H1 (cell line): ENCODE data around the gene RELCH. TPM values are rescaled to one million over a fixed set of nuclear protein-coding genes. Genes with fewer than 3 reads are reported as not detected.

Experiments used
- CTCF ChIA-PET: fragments of 300-600 bp; sonication (Branson Sonifier 250); formaldehyde crosslinking; loops from one replicate; lab custom pipeline; 2021; ENCODE audit not compliant: partially characterized antibody; lab: Charles Lee
- POLR2A ChIA-PET: fragments of 300-600 bp; sonication (Branson Sonifier 250); formaldehyde crosslinking; loops from one replicate; lab custom pipeline; 2021; ENCODE audit warnings: inconsistent platforms; ENCODE audit not compliant: partially characterized antibody; lab: Charles Lee
- DNase-seq, 2 experiments: peaks; one replicate each; pipeline versions ENCODE4 v3.0.0 to v3.0.0-alpha.2; 2010 to 2022; ENCODE audit warnings: low spot score in 2 of 2, low read depth in 1 of 2, mixed read lengths in 1 of 2
- FAIRE-seq: peaks from 2 replicates; lab custom pipeline; 2011; peaks lifted over from hg19 to GRCh38; lab: Jason Lieb, UNC
- H2AFZ ChIP-seq: 2 replicates; pipeline ENCODE4 v1.8.1; 2012; ENCODE audit warnings: low read length, inconsistent platforms
- H2AK5ac ChIP-seq: 2 replicates; pipeline ENCODE4 v1.6.1; 2013; ENCODE audit warnings: low read depth, low read length
- H2BK120ac ChIP-seq: replicated peaks from 2 replicates; pipeline ENCODE3; 2013; ENCODE audit warnings: low read depth, low read length, inconsistent platforms
- H2BK12ac ChIP-seq: 2 replicates; pipeline ENCODE4 v1.6.1; 2013; ENCODE audit warnings: low read depth, low read length
- H2BK15ac ChIP-seq: 2 replicates; pipeline ENCODE4 v1.6.1; 2013; ENCODE audit warnings: low read length
- H2BK20ac ChIP-seq: 2 replicates; pipeline ENCODE4 v1.6.1; 2013; ENCODE audit warnings: low read length
- H2BK5ac ChIP-seq: 2 replicates; pipeline ENCODE4 v1.6.1; 2013; ENCODE audit warnings: low read depth, low read length
- H3K14ac ChIP-seq: 2 replicates; pipeline ENCODE4 v1.6.1; 2013; ENCODE audit warnings: inconsistent platforms; ENCODE audit not compliant: insufficient read length
- H3K18ac ChIP-seq: 2 replicates; pipeline ENCODE4 v1.6.1; 2013; ENCODE audit warnings: low read length; ENCODE audit errors: extremely low read depth
- H3K23ac ChIP-seq: 2 replicates; pipeline ENCODE4 v1.6.1; 2013; ENCODE audit warnings: inconsistent platforms; ENCODE audit not compliant: insufficient read length
- H3K23me2 ChIP-seq: 2 replicates; pipeline ENCODE4 v1.6.1; 2013; ENCODE audit warnings: low read depth, low read length
- H3K27ac ChIP-seq: 2 replicates; pipeline ENCODE4 v1.6.1; 2011; ENCODE audit warnings: low read depth, low read length, inconsistent platforms
- H3K27me3 ChIP-seq, 4 experiments: replicated peaks in 1 of 4; 1 replicate in 1 of 4; 2 replicates in 3 of 4; pipeline versions ENCODE4 v1.6.1 to v1.8.1; 2011 to 2013; ENCODE audit warnings: low read length in 3 of 4, mild to moderate bottlenecking in 3 of 4, inconsistent platforms in 2 of 4, mixed read lengths in 2 of 4, moderate library complexity in 1 of 4; ENCODE audit not compliant: control insufficient read depth in 3 of 4, insufficient read depth in 3 of 4; ENCODE audit errors: extremely low read depth in 1 of 4
- H3K36me3 ChIP-seq, 4 experiments: 2 replicates each; pipeline versions ENCODE4 v1.6.1 to v1.8.1; 2011 to 2013; ENCODE audit warnings: mild to moderate bottlenecking in 4 of 4, low read length in 3 of 4, moderate library complexity in 2 of 4, control low read depth in 1 of 4, inconsistent platforms in 1 of 4; ENCODE audit not compliant: insufficient read depth in 4 of 4, control insufficient read depth in 2 of 4
- H3K4ac ChIP-seq: replicated peaks from 2 replicates; pipeline ENCODE3; 2013; ENCODE audit warnings: low read length, low read depth, mixed read lengths, inconsistent platforms; ENCODE audit not compliant: insufficient read length
- H3K4me1 ChIP-seq, 4 experiments: replicated peaks in 1 of 4; 1 replicate in 1 of 4; 2 replicates in 3 of 4; pipeline versions ENCODE4 v1.6.1 to v1.8.1; 2011 to 2013; ENCODE audit warnings: low read length in 3 of 4, inconsistent platforms in 2 of 4, mixed read lengths in 1 of 4; ENCODE audit not compliant: insufficient read depth in 4 of 4, control insufficient read depth in 3 of 4
- H3K4me2 ChIP-seq, 2 experiments: 2 replicates each; pipeline versions ENCODE4 v1.6.1 to v1.8.1; 2011 to 2013; ENCODE audit warnings: low read depth in 2 of 2, low read length in 2 of 2, control low read depth in 1 of 2, inconsistent platforms in 1 of 2, mild to moderate bottlenecking in 1 of 2; ENCODE audit not compliant: insufficient read depth in 1 of 2
- H3K4me3 ChIP-seq, 4 experiments: fragments of 200-600, 300-600 bp in 1 of 4; sonication (generic), shearing (Covaris generic), sonication (Bioruptor Twin) in 1 of 4; 2 replicates each; pipeline versions ENCODE4 v1.5.1 to v1.8.1; 2011 to 2016; ENCODE audit warnings: low read length in 4 of 4, low read depth in 3 of 4, control low read depth in 2 of 4, inconsistent platforms in 2 of 4, mild to moderate bottlenecking in 2 of 4, mixed read lengths in 1 of 4, moderate library complexity in 1 of 4; ENCODE audit not compliant: insufficient read depth in 2 of 4; ENCODE audit errors: extremely low read depth in 1 of 4
- H3K56ac ChIP-seq: replicated peaks from 2 replicates; pipeline ENCODE3; 2013; ENCODE audit warnings: low read depth, mild to moderate bottlenecking, mixed read lengths, low read length, inconsistent platforms; ENCODE audit not compliant: insufficient read length
- H3K79me1 ChIP-seq: 2 replicates; pipeline ENCODE4 v1.6.1; 2013; ENCODE audit warnings: low read depth, low read length, control low read depth
- H3K79me2 ChIP-seq, 2 experiments: 2 replicates each; pipeline versions ENCODE4 v1.6.1 to v1.8.1; 2012 to 2013; ENCODE audit warnings: low read length in 2 of 2, mild to moderate bottlenecking in 2 of 2, inconsistent platforms in 1 of 2; ENCODE audit not compliant: insufficient read depth in 2 of 2, control insufficient read depth in 1 of 2
- H3K9ac ChIP-seq, 4 experiments: replicated peaks in 1 of 4; 1 replicate in 1 of 4; 2 replicates in 3 of 4; pipeline versions ENCODE4 v1.6.1 to v1.8.1; 2011 to 2013; ENCODE audit warnings: low read depth in 3 of 4, low read length in 3 of 4, control low read depth in 2 of 4, mild to moderate bottlenecking in 2 of 4, moderate library complexity in 2 of 4, inconsistent platforms in 1 of 4; ENCODE audit errors: extremely low read depth in 1 of 4
- H3K9me3 ChIP-seq, 2 experiments: 2 replicates each; pipeline versions ENCODE4 v1.6.1 to v1.8.1; 2012 to 2013; ENCODE audit warnings: mild to moderate bottlenecking in 2 of 2, moderate library complexity in 2 of 2, control low read depth in 1 of 2, inconsistent platforms in 1 of 2, low read depth in 1 of 2, low read length in 1 of 2, mixed read lengths in 1 of 2; ENCODE audit not compliant: insufficient read depth in 2 of 2
- H4K20me1 ChIP-seq, 2 experiments: replicated peaks in 1 of 2; 2 replicates each; pipeline versions ENCODE3 to v1.8.1; 2011 to 2013; ENCODE audit warnings: inconsistent platforms in 2 of 2, low read length in 2 of 2, mild to moderate bottlenecking in 1 of 2; ENCODE audit not compliant: insufficient read depth in 2 of 2, control insufficient read depth in 1 of 2
- H4K5ac ChIP-seq: 2 replicates; pipeline ENCODE4 v1.6.1; 2013; ENCODE audit warnings: low read length, low read depth, mixed read lengths, inconsistent platforms; ENCODE audit not compliant: insufficient read length
- H4K8ac ChIP-seq: 2 replicates; pipeline ENCODE4 v1.8.0; 2013; ENCODE audit warnings: mild to moderate bottlenecking, moderate library complexity, low read length, inconsistent platforms; ENCODE audit not compliant: insufficient read depth; ENCODE audit errors: extremely low read depth
- H4K91ac ChIP-seq: replicated peaks from 2 replicates; pipeline ENCODE3; 2013; ENCODE audit warnings: low read length, mixed read lengths, inconsistent platforms; ENCODE audit not compliant: insufficient read length
- ASH2L ChIP-seq: fragments of 200-600, 300-600 bp; sonication (generic); IDR thresholded peaks from one replicate; pipeline ENCODE4 v1.7.1; 2017; ENCODE audit warnings: low read length
- CTCF ChIP-seq, 3 experiments: IDR thresholded peaks; 1 replicate in 2 of 3; 2 replicates in 1 of 3; pipeline versions ENCODE4 v1.5.1 to v1.6.1; 2011; ENCODE audit warnings: low read length in 3 of 3, mild to moderate bottlenecking in 3 of 3, inconsistent platforms in 2 of 3, low read depth in 1 of 3, moderate library complexity in 1 of 3; ENCODE audit not compliant: insufficient read depth in 1 of 3; ENCODE audit errors: control extremely low read depth in 1 of 3
- WGBS, 2 experiments: shearing (Covaris generic) in 1 of 2; methylation state at CpG; one replicate each; pipeline versions ENCODE4 v1.1.6 to v1.1.7; 2013 to 2015; ENCODE audit warnings: low lambda C conversion rate in 2 of 2, mixed read lengths in 2 of 2, inconsistent platforms in 1 of 2, low coverage in 1 of 2, missing lambda C conversion rate in 1 of 2; ENCODE audit not compliant: insufficient replicate concordance in 2 of 2, insufficient coverage in 1 of 2, insufficient read length in 1 of 2; ENCODE audit errors: extremely low coverage in 1 of 2, missing lambda C conversion rate in 1 of 2; 5-methylcytosine and 5-hydroxymethylcytosine counted together
- polyA plus RNA-seq, 7 experiments: library from polyadenylated mRNA; depleted of rRNA in 3 of 7; stranded (reverse) in 5 of 7; unstranded in 2 of 7; fragments of >200 nt in 5 of 7; fragments of 200-250 nt in 2 of 7; gene quantifications; 1 replicate in 5 of 7; 2 replicates in 1 of 7; 4 replicates in 1 of 7; pipeline versions ENCODE4 v1.2.1 to v1.2.3, GENCODE V29; 2011 to 2013; ENCODE audit warnings: missing spikeins in 2 of 7, mixed read lengths in 2 of 7
- total RNA-seq: library from RNA; stranded (reverse); fragmentation: NEBNext Ultra II Directional; extraction: Animal tissue kit (Norgen Biotek cat#: 25700); gene quantifications from 2 replicates; pipeline ENCODE4 v1.2.1, GENCODE V29; 2021

Gene RELCH
- total and polyA plus RNA-seq, 2 of the 8 experiments (the other 6 are each of a cell fraction or from before 2014, with no cell fraction given): 7.3 to 26.9 TPM

DNA sequence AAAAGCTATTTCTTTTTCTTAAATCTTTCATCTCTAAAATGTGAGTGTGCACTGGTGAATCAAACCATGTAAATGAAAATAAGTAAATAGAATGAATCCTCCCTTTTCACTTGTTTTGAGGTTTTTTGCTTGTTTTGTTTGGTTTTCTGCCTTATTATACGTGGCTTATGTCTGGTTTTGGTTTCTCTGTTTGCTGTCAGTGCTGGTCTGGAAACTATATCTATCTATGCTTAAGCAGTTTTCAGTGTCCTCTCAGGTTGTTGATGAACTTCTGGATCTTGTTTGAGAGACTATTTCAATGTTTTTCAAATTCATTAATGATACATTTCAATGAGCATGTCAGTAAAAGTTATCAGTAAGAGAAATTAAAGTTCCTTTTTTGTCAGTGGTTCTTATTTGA, 90.0 kb downstream of the RELCH start:
- no peak overlapping the region for H3K4me3 ChIP-seq
- H3K27ac ChIP-seq: no peak overlapping the region
- CTCF ChIA-PET: no interaction called here
- H3K14ac ChIP-seq: no peak overlapping the region
- no peak overlapping the region for H2BK15ac ChIP-seq
- H4K20me1 ChIP-seq: peaks cover 0 to 3% of the 10 kb centered on the region in 2 experiments
- no peak overlapping the region for H3K4ac ChIP-seq
- no peak overlapping the region for H2BK12ac ChIP-seq
- TF ChIP-seq CTCF (IDR thresholded peaks at IDR 0.05; ENCODE audit: control extremely low read depth in 1 of 3, insufficient read depth in 1 of 3, low read depth in 1 of 3, low read length in 3 of 3) (no peak), ASH2L (no peak)
- no peak overlapping the region for H2BK20ac ChIP-seq
- H3K4me1 ChIP-seq: 0 out of 7 replicates have a peak, but pooled peaks cover 0 to 2% (median 0%) of the 10 kb centered on the region in 4 experiments
- H4K91ac ChIP-seq: no peak overlapping the region
- H3K18ac ChIP-seq: no peak overlapping the region
- no peaks in the 10 kb centered on the region for H3K79me2 ChIP-seq
- H3K9me3 ChIP-seq: no peaks in the 10 kb centered on the region
- 73% methylated on average over 1 of the region's 1 CpG; no CpG with 5 or more reads in 1 of the 2 experiments for WGBS, 2 experiments
- H4K5ac ChIP-seq: no peak overlapping the region
- no peak for FAIRE-seq
- H2AFZ ChIP-seq: no peak overlapping the region
- H2AK5ac ChIP-seq: no peak overlapping the region
- no peaks in the 10 kb centered on the region for H3K23me2 ChIP-seq
- H3K79me1 ChIP-seq: no peaks in the 10 kb centered on the region
- no peaks in the 10 kb centered on the region for H3K27me3 ChIP-seq
- no peak overlapping the region for H4K8ac ChIP-seq
- H3K9ac ChIP-seq: no peak overlapping the region
- POLR2A ChIA-PET: no interaction called here
- peaks cover 0 to 19% (median 2%) of the 10 kb centered on the region in 4 experiments; a peak in 5 of 8 replicates for H3K36me3 ChIP-seq
- H2BK5ac ChIP-seq: no peak overlapping the region
- H3K56ac ChIP-seq: no peak overlapping the region
- no peak overlapping the region for H3K4me2 ChIP-seq
- no peak for DNase-seq
- H2BK120ac ChIP-seq: no peak overlapping the region
- H3K23ac ChIP-seq: no peak overlapping the region
